GM12801 (cell line): ENCODE data around the gene ILK.

Experiments used
- CTCF ChIP-seq: IDR thresholded peaks from one replicate; pipeline ENCODE4 v1.5.1; 2011; ENCODE audit warnings: control low read depth; ENCODE audit not compliant: insufficient read length; ENCODE audit errors: extremely low read depth

ILK gene

GRCh38 chr11:6654281-6655019, 50.9 kb downstream of the ILK start:
- no peak for TF ChIP-seq CTCF

DNA sequence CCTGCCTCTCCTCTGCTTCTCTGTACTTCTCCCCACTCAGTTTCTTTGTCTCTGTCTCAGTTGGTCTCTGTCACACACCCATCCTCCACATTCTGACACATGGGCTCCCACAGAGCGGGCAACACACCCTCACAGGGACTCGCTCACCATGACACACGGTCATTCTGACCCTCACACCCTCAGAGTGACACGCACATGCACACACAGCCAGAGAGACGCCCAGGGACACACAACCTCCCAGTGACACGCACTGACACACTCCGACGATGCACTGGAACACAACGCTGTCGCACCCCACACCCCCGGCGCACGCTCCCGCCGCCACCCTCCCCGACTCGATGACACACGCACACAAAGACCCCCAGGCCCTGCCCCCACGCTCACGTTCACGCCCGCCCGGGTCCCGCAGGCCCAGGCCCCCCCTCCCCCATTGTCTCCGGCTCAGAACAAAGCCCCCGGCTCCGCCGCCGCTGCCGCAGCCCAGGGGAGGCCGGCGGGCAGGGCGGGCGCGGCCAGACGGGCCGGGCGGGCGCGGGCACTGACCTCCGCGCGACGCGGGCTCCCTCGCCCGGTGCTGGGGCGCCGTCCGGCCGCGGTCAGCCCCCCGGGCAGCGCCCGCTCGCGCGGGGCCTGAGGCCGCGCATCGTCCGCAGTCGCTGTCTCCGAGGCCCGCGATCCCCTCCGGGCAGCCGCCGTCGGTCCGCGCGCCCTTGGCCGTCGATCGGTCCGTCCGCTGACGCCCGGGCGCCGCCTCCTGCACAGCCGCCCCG, 51.6 kb downstream of the ILK start:
- no peak for TF ChIP-seq CTCF

- no peak for TF ChIP-seq CTCF
These were observed 52.4 kb downstream of the ILK start, which contains the start of gene DCHS1 for GRCh38 chr11:6655790-6656583. TSS of gene DCHS1 (minus strand) at chr11:6655809. CDS start at chr11:6641613, 14,196 bp downstream.

- TF ChIP-seq CTCF, result no peak
These were observed 53.0 kb downstream of the ILK start for GRCh38 chr11:6656584-6656915.

- TF ChIP-seq CTCF, result no peak
These were observed 53.4 kb downstream of the ILK start for GRCh38 chr11:6656936-6657335.

- TF ChIP-seq CTCF, result no peak
These were observed 53.8 kb downstream of the ILK start for GRCh38 chr11:6657346-6657745.

GRCh38 chr11:6658647-6659046, 55.1 kb downstream of the ILK start:
- no peak for TF ChIP-seq CTCF
